Suppressor macrophage (primary cell): ENCODE measurements around the gene RIMS1.

Experiments
- DNase-seq, 4 experiments: peaks; one replicate each; pipeline ENCODE4 v3.0.0-alpha.2; 2020 to 2022

RIMS1 gene

DNA sequence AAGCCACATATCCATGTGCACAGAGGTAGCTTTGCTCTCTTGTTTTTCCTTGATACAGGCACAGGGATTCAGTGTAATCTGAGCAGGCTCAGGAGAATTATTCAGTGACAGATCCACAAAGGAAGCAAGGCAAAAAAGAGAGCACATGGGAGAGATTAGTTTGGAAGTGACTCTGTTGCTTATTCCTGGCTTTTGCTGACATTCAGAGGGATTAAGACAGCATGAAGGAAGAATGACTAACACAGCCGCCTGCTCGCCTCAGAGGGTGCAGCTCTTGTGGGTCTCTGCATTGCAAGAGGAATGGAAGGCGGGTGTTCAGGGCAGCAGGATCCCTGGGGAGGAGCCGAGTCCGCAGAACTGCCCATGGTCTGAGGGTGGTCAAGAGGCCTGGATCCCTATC, 532.1 kb downstream of the RIMS1 start:
- DNase-seq, result no peak

DNA sequence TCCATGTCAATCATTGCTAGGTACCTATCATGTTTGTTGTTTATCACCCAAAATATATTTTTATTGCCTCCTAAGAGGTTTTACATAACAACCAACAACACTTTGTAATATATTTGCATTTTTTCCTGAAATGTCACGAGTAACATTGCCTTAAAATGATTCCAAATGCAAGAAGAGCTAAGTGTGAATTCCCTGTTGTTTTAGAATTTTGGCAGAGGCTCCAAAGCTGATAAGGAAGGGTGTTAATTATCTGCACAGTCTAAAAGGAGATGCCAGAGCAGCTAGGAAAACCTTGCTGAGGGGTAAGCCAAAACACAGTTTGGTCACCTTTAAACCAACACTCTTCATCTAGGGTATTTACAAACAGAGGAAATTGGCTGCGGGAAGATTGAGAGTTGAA, 533.6 kb downstream of the RIMS1 start:
- DNase-seq, result no peak

DNA sequence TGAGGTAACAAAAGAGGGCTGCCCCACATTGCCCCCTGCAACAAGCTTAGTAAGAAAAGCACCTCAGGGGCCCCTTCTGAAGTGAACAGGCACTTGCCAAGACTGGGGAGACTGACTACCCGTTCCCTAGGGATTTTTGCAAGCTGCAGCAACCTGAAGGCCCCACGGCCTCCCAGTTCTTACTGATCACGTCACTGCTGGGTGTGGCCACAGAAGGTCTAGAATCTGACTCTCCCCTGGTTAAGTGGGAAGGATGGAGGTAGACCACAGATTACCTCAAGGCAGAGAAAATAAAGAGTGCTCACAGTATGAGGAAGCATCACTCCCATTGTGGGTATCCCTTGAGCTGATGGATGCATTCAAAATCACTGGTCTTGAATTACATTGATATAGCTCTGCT, 534.1 kb downstream of the RIMS1 start:
- DNase-seq, result no peak

DNA sequence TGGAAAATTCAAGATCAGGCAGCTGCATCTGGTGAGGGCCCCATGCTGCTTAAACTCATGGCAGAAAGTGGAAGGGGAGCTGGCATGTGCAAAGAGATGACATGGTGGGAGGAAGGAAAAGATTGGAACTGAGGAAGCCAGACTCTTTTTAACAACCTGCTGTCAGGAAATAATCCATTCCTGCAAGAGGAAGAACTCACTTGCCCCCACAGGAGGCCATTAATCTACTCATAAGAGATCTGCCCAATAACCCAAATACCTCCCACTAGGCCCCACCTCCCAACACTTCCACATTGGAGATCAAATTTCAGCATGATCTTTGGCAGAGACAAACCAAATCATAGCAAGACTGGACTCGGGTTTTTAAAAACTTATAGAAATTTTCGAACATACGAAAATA, 535.0 kb downstream of the RIMS1 start:
- DNase-seq, result no peak

DNA sequence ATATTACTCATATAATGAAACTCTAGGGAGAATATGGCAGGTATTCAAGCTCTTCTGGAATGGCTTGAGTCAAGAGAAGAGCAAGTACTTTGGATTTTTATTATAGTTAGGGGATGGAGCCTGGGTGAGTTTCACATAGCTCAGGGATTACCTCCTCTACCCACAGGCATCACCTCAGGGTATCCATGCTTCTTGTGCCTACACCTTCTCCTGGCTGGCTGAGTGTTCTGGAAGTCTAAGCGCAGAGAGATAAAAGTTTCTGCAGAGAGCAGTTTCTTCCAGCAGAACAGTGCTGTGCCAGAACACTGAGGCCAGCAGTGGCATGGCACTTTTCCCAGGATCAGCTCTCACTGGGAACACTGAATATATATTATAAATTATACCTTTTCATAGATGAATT, 535.8 kb downstream of the RIMS1 start:
- DNase-seq, result no peak

DNA sequence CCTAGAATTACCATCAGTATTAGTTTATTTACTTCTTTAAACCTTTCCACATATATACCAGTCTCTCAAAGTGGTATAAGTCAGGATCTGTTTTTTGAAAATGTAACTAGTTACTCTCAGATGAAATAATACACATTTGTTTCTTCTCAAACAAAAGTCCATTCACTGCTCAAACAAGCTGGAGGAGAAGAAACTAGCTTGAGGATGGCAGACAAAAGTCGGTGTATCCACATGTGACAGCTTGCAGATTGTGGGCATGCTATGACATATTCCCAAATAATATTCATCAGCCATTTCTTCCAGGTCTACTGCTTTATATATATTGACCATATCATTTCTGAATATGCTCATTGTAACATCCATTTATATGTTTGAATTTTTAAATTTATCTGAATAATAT, 538.1 kb downstream of the RIMS1 start:
- no peak for DNase-seq

DNA sequence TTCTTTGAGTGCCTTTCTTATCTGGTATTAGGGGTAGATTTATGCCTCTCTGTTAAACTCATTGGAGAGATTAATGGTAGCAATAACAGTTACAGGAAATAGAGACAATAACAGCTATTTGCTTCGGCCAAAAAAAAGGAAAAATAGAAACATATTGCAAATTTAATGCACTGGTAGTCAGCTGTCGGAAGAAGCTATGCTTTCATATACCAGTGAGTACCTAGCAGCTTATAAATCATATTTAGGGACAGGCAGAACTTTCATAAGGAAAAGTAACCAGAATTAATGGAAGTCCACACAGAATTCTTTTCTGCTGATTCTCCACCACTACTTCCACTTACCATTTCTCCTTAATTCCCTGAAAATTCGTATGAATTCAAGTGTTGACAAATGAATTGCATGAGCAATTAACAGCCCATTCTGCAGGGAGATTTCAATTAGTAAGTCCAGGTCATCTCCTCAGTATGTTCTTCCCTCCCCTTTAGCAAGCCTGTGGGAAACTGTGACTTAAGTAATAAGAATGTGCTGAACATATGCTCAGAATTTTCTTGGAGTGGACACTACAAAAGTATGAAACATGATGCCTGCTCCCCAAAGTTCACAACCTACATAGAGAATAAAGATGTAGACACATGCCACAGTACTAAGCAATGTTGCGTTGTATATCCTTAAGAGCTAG, 538.8 kb downstream of the RIMS1 start:
- no peak for DNase-seq

DNA sequence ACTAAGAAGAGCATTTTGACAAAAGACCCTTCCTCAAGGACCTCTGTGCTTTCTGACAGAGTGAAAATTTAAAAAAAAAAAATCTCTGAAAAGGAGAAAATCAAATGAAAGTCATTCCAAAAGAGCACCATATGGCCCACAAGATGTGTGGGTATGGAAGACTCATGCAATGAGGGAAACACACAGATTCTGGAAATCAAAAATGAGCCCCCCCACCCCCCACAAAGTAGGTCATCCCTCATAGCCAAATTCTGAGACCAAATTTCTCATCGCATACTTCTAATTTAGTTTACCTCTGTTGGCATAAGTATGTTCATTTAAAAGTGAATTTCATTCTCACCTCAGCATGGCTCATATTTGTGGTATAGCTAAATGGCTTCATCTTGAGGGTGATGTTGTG, 554.3 kb downstream of the RIMS1 start:
- DNase-seq, result no peak

DNA sequence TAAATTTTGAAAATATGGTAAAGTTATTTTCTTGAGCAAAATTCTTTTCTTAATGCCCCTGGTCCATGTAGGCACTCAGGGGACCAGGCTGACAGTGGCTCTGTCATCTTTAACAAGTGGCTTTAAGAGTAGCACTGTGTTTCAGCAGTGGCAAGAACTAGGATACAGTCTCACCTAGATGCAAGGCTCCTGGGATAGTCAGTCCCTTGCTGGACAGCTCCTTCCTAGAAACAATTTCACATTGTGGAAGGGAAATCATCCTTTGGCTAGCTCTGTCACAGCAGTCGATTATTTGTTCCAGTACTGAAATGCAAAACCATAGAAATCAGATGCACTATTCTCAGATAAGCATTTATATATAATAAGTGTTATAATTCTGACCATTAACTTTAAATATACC, 560.1 kb downstream of the RIMS1 start:
- DNase-seq, result no peak
